ENCODE data around the gene DCST1.

GRCh38 chr1:155079210-155079486, 45.5 kb downstream of the DCST1 start:
- TF ChIP-seq, protein P1, sequence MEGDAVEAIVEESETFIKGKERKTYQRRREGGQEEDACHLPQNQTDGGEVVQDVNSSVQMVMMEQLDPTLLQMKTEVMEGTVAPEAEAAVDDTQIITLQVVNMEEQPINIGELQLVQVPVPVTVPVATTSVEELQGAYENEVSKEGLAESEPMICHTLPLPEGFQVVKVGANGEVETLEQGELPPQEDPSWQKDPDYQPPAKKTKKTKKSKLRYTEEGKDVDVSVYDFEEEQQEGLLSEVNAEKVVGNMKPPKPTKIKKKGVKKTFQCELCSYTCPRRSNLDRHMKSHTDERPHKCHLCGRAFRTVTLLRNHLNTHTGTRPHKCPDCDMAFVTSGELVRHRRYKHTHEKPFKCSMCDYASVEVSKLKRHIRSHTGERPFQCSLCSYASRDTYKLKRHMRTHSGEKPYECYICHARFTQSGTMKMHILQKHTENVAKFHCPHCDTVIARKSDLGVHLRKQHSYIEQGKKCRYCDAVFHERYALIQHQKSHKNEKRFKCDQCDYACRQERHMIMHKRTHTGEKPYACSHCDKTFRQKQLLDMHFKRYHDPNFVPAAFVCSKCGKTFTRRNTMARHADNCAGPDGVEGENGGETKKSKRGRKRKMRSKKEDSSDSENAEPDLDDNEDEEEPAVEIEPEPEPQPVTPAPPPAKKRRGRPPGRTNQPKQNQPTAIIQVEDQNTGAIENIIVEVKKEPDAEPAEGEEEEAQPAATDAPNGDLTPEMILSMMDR (IDR thresholded peaks at IDR 0.05; ENCODE audit: insufficient read depth, low read length) = no peak
- TF ChIP-seq REST (IDR thresholded peaks at IDR 0.05; ENCODE audit: insufficient replicate concordance, low read depth) (no peak), SPI1 (IDR thresholded peaks at IDR 0.05; ENCODE audit: borderline replicate concordance, low read depth) (no peak)
